Esophagus mucosa (tissue), 1 donor: Measurements from ENCODE around the gene GRID2IP. TPM values are rescaled to one million over a fixed set of nuclear protein-coding genes. Genes with fewer than 3 reads are reported as not detected.
A peak's percentile ranks its signal among the peaks of the same experiment; 100 is the strongest.

Experiments used
- ATAC-seq: fragments of 200-7000 bp; cut with Tn5 transposase; one replicate; pipeline ENCODE4 v1.9.1; 2020
- total RNA-seq: library from RNA; stranded (reverse); gene quantifications from one replicate; pipeline ENCODE4 v1.2.4, GENCODE V29; 2023
- donor health status: DM: yes; HTN: yes; CAD: no.

Gene GRID2IP
- total RNA-seq, 1 donor from 2014 or later: 0.12 TPM

DNA sequence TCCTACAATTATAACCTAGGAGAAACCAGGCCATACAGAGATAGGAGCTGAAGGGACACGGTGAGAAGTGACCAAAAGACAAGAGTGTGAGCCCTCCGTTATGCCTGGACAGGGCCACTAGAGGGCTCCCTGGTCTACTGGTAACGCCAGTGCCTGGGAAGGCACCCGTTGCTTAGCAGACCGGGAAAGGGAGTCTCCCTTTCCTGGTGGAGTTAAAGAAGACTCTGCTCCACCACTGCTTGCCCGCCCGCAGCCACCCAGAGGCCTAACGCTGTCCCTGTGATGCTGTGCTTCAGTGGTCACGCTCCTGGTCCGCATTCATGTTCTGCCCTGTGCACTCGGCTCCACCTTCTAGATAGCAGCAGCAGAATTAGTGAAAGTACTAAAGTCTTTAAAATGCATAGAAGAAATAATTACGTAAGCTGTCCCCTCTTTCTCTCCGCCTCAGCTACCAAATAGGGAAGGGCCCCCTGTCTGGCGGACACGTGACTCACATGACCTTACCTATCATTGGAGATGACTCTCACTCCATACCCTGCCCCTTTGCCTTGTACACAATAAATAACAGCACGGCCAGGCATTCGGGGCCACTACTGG lies 34.8 kb downstream of the GRID2IP start:
- ATAC-seq: peak; percentile 67

DNA sequence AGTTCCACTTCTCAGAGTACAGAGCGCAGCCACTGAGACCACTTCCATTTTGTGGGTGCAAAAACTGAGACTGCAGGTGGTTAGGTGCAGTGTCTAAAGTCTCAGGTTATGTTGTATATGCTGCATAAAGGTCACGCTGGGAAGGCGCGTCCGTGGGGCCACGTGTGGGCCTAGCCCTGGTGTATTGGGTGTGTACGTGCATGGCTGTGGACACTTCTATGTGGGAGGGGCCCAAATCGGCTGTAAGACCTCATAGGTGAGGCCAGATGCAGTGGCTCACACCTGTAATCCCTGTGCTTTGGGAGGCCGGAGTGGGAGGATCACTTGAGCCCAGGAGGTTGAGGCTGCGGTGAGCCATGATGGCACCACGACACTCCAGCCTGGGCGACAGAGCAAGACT lies 37.7 kb downstream of the GRID2IP start:
- ATAC-seq: no peak

DNA sequence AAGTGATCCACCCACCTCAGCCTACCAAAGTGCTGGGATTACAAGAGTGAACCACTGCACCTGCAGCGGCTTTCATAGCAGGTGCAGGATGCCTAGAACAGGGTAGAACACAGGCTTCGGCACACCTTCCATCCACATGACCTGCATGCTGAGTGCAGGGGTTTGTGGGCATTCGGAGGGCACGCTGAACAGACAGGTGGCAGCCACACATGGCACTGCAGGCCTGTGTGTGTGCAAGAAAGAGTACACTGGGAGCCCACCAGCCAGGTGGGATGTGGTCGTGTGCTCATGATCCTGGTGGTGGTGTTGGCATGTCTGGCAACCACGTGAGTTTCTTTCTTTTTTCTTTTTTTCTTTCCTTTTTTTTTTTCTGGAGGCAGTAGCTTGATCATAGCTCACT lies 38.4 kb downstream of the GRID2IP start:
- ATAC-seq: no peak

DNA sequence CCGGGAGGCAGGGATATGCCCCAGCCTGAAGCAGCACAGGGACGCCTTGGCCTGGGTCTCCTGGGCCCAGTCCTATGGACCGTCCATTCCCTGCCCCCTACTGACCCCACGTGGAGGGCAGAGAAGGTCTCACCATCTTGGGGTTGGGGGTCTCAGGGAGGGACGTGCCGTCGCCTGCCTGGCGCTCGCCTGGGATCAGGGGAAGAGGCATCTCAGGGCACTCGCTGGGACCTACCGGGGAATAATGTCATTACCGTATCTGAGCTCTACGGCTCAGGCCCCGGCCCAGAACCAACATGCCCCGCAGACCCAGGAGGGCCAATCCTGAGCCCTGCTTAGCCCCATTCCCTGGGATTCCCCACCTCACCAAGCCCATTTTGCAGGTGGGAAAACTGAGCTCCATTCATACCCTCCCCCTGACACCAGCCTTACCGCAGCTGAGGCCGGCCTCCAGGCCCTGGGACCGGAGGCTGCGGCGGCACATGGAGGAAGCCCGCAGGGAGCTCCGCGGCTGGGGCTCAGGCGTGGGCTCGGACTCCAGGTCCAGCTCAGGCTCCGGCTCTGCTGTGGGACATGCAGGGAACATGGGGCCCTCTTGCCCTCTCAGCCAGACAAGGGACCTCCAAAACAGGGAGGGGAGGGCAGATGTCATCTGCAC lies 40.7 kb downstream of the GRID2IP start:
- peak; percentile 3 for ATAC-seq

DNA sequence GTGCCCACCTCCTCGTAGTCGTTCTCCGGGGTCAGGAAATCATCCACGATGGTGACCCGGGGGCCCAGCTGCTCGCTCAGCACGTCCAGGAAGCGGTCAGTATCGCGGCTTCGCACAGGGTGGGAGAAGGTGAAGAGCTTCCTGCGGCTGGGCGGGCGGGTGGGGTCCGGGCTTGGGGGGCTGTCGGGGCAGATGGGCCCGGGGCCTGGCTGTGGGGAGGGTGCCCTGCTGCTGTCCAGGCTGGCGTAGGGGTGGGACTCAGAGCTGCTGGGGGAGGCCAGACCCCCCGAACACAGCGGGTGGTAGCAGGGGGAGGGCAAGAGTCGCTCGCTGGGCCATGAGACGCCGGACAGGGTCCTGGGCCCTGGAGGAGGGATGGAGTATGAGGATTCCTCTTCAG lies 42.3 kb downstream of the GRID2IP start:
- no peak for ATAC-seq

DNA sequence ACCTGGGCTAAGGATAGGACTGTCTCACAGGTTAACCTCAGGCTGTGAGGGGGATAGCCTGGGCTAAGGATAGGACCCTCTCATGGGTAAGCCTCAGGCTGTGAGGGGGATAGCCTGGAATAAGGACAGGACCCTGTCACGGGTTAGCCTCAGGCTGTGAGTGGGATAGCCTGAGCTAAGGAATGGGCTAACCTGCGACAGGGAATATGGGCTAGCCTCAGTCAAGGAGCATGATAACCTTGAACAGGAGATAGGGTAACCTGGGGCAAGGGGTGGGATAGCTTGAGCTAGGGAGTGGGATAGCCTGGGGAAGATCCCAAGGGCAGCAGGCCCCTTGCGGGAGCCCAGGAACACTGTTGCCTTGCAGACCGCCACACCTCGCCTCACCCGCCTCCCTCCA lies 42.7 kb downstream of the GRID2IP start:
- no peak for ATAC-seq

DNA sequence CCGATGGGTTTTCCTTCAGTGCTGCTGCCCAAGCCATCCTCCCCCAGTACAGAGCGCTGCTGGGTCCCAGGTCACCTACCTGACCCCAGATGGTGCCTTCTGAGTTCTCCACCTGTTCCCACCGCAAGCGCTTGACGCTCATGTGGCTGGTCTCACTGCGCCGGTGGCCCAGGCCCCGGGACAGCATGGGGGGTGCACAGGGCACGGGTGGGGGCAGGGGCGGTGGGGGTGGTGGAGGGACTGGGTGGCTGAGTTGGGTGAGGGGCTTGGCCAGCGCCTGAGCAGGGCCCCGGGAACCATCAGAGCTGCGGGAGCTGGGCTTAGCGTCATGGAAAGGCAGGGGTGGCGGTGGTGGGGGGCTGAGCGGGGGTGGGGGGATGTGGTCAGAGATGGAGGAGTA lies 43.4 kb downstream of the GRID2IP start:
- no peak for ATAC-seq

DNA sequence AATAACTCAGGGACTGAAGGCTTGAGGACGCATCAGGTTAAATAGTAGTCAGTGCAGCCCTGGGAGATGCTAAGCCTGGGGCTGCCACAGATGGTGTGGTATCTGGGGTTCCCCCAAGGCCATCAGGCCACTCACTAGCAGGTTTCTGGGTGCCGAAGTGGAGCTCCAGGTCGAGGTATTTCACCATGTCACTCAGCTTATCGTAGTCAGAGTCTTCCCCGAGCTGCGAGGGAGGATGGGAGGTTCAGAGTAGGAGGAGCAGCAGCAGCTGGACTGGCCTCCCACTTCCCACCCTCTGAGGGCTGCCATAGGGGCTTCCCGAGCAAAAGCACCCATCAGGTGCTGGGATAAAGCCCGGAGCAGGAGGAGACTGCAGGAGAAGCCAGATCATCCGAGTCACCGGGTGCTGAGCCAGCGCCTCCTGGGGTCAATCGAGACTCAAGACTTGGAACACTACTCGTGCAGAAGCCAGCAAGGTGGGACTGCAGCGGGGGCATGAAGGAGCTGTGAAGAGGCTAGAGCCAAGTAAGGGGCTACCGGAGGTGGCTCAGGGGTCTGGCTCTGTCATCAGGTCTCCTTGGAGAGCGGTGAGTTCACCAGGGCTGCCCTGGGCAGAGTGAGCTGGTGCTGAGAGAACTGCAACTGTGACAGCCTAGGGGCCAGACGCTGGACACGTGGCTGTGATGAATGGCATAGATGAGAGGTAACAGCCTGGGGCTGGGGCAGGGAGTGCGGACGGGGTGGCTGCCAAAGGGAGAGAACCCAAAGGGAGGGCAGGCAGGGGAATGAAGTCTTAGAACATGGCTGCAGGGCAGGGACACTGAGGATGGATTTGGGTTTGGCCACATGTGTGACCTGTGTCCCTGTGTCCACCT lies 45.3 kb downstream of the GRID2IP start:
- no peak for ATAC-seq

DNA sequence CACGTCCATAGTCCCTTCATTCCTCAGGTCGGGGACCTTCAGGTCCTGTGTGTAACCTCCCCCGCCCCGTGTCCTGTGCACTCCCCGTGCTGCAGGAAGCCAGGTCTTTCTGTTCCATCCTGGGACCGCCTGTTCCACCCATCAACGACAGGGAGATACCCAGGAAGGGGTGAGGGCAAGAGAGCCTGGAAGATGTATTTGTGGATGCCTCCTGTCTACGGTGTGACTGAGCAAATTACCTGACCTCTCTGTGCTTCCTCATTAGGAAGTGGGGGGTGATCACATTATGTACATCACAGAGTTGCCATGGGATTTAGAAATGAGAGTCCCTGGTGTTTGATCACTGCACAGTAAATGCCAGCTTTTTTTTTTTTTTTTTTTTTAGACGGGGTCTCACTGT lies 46.3 kb downstream of the GRID2IP start:
- ATAC-seq: no peak

DNA sequence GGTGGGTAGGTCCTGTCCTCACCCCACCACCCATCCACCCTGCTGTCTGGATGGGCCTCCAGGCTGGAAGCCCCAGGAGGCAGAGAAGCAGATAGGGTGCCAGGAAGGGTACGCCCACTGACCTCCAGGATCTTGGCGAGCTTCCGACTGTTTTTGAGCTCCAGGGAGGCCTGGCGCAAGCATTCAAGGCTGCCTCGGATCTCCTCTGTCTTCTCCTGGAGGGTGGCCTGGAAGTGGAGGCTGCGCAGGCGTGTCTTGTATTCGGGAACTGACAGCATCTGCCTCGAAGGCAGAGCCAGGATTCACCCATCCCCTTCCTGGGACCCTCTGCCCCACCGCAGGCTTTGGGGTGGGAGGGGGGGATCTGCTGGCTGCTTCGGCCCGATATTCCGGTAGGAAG lies 48.4 kb downstream of the GRID2IP start:
- ATAC-seq: no peak

DNA sequence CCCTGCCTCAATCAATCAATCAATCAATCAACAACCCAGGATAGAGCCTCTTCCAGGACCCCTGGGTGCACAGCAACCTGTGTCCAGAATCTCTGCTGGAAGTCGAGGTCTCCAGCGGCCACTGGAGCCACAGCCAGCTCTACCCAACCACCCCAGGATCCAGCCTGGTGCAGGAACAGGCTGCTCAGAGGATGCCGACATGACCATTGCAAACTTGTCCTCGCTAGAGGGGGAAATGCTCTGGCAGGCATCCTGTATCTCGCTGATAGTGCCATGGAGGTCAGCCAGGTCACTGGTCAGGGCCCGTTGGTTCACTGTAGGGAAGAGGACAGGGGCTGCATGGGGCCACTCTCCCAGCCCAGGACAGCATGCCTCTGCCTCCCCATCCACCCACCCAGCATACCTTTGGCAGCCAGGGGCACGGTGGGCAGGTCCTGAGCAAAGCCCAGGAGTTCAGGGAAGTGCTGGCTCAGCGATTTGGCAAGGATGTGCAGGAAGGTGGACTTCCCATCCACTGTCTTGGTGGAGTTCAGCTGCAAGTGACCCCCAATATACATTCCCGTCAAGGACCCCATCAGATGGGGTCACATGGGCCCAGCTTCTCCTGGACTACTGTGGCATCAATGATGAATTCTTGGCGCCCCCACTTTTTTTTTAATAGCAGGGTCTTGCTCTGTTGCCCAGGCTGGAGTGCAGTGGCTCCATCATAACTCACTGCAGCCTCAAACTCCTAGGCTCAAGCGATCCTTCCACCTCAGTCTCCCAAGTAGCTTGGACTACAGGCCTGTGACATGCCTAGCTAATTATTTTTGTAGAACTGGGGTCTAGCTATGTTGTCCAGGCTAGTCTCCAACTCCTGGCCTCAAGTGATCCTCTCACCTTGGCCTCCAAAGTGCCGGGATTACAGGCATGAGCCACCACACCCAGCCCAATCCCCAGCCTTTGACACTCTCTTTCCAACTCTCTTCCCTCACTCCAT lies 49.4 kb downstream of the GRID2IP start:
- no peak for ATAC-seq

DNA sequence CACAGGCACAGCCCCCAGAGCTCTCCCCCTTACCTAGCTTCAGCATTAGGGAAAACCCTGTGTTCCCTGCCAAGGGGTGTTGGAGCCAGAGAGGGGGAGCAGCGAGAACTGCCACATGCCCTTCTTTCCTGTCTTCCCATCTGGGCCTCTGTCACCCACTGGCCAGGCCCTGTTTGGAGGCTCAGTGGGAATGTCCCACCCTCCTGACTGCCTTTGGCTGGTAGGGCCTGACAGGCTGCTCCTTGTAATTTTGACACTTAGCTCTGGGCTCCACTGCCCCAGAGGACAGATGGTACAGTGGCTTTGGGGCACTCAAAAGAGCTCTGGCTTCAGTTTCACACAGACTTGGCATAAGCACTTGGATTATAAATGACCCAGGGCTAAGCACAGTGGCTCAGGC lies 50.6 kb downstream of the GRID2IP start:
- no peak for ATAC-seq

DNA sequence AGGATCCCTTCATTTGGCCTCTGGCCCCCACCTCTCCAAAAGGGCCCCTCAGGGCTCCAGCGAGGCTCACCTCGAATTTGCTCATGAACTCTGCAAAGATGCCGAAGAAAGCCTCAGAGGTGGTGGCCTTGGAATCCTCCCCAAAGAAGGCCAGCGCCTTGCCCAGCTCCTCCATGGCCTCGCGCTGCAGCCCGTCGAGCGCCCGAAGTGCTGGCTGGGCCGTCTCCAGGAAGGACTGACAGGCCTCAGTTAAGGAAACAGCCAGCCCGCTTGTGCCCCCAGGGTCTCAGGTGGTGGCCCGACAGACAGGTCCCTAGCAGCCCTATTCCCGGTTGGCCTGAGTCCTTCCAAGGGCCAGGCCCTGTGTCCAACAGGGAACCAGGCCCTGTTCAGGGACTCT lies 53.3 kb downstream of the GRID2IP start:
- no peak for ATAC-seq

DNA sequence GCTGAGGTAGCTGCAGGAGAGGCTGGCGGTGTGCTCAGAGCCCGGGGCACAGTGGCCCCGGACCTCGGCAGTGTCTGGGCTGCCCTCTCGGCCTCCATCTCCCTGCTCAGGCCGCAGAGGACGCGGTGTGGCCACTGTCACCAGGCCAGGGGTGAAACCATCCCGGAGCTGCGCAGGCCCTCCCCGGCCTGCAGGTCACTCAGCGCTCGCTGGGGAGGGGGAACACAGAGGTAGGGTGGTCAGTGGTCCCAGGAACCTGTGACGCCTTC lies 53.7 kb downstream of the GRID2IP start:
- peak; percentile 17 for ATAC-seq

DNA sequence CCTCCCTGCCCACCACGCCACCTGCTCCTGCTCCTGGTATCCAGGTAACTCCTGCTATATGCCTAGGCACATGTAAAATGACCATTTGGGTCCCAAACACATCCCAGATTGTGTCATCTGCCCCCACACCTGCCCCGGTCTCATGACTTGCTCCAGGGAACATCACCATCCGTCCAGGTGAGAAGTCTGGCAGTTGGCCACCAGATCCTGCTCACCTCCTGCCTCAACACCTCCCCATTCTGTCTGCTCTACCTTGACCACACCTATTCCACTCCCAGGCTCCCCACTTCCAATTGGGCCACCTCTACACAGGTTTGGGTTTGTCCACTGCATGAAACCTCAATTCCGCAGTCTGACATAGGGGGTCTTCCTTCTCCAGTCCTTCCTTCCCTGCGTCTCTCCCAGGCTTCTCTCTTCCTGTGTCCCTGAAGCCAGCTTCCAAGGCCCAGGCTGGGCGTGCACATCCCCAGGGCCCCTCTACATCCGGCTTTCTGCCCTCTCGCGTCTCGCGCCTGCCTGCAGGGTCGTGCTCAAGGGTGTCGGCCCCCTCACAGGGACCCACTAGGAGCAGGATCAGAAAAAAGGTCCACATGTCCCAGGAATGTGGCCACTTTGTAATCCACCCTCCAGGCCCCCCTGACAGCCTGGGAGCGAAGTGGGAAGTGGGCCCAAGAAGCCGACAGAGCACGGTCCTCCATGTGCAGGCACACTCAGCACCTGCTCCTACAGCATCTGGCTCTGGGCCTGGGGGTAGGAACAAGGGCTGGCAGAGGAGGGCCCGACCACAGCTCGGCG lies 54.2 kb downstream of the GRID2IP start:
- ATAC-seq: peak; percentile 53

DNA sequence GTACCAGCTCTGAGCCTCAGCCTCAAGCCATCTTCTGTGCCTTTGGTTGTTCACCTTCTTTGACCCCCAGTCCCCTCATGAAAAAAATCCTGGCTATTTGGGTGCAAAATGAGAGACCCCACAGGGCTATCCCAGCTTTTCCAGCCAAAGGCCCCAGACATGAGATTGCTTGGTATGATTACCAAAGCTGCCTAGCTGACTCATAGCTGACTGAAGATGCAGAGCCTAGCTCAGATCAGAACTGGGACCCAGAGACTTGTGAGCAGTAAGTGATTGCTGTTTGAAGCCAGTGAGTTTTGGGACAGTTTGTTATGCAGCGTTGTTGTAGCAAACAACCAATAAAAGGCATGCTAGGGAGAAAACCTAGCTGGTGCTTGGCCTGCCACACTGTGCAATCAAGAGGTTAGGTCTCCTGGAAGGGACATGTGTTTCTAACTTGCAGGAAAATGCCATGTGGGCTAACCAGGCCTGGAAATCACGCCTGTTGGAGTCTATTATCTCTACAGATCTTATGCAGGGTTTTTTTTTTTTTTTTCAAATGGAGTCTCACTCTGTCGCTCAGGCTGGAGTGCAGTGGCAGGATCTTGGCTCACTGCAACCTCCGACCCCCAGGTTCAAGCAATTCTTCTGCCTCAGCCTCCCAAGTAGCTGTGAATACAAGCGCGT lies 55.5 kb downstream of the GRID2IP start:
- no peak for ATAC-seq

DNA sequence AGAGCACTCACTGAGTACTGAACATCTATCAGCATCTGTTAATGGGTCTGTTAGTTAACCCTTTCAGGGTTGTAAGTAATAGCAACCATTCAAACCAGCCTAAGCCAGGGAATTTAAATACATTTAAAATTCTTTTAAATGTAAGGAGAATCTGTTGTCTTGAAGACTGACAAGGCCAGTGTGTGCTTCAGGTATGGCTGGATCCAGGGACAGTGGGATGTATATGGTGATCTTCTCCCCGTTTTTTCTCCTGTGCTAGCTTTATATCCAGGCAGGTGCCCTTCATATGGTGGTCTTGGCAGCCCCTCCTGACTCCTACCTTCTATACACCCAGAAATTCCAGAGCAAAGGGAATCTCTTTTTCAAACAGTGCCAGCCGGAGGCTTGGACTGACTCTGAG lies 56.9 kb downstream of the GRID2IP start:
- ATAC-seq: no peak

DNA sequence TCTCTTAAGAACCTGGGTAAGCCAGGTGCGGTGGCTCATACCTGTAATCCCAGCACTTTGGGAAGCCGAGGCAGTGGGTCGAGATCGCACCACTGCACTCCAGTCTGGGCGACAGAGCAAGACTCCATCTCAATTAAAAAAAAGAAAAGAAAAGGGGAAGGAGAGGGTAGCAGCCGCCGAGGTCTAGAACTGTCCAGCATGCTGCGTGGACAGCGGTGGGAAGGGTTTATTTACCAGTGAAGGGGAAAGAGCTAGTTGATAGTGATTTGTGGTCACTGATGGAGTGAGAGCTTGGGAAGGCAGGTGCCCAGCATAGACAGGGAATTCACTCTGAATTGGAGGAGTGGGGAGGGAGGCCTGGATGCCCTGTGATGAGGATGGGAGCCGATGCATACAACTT lies 60.1 kb downstream of the GRID2IP start:
- no peak for ATAC-seq

DNA sequence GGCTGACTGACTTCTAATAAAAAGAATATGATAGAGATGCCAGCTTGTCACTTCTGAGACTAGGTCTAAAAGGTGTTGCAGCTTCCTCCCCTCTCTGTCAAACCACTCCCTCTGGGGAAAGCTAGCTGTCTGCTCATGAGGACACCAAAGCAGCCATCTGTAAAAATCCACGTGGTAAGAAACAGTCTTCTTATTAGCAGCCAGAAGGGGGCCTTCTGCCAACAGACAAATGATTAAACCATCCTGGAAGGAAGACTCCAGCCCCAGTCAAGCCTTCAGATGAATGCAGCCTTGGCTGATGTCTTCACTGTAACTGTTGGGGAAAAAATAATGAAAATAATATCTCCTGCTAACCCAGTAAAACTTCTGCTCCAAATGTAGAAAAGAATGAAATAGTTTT lies 61.6 kb downstream of the GRID2IP start:
- ATAC-seq: peak; percentile 19

DNA sequence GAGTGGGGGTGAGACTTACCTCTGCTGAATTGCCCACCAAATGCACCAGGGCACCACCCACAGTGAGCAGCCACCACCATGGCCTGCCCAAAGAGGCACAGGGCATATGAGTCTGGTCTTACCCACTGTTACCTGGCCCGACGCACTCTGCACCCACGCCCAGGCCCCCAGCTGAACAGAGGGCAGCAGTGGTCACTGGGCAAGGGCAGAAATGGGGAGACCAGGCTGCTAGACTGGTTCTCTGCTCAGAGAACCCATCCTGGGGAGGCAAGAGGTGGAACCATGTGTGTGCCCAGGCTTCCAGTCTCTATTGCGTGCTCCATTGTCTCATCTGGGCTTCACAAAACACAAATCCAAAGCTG lies 64.1 kb downstream of the GRID2IP start:
- no peak for ATAC-seq

DNA sequence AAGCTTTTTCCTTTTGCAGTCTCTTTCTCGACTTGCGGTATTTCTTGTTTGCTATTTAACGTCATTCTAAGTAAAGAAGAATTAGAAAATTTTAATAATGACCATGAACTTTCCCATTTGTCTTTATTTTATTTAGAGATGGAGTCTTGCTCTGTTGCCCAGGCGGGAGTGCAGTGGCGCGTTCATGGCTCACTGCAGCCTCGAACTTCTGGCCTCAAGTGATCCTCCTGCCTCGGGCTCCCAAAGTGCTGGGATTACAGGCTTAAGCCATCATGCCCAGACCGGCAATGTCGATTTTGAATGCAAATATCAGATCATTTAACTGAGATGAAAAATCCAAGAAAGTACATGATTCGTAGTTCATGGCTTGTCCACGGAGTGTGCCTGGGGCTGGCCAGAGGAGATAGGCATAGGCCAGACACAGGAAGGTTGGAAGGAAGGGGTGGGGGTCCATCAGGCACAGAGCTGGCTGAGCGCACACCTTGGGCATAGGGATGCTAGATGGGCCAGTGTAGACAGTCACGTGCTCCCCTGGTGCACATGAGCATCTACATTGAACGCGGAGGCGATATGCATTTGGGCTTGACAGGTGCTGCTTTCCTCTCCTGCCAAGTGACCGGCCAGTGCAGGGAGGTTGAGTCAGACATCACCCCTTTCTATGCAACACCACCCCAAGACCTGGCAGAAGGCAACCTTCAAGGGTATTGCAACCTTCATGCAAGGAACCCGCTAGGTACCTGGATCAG lies 64.7 kb downstream of the GRID2IP start:
- no peak for ATAC-seq
